ENCODE data around the gene TRIM67. TPM values are rescaled to one million over a fixed set of nuclear protein-coding genes. Genes with fewer than 3 reads are reported as not detected.

The TRIM67 gene
- total and polyA plus RNA-seq, 9 of the 15 experiments (the other 6 are each of a cell fraction or from before 2014, with no cell fraction given), result 0.04 to 0.60 (median 0.31) TPM

GRCh38 chr1:231215681-231216385 lies 54.0 kb downstream of the TRIM67 start (continued):
- TF ChIP-seq ARHGAP35 (IDR thresholded peaks at IDR 0.05; ENCODE audit: partially characterized antibody) (peak; percentile 50), HDGF (IDR thresholded peaks at IDR 0.05) (no peak), ZBTB2 (IDR thresholded peaks at IDR 0.05) (peak; percentile 38; the same call in 1 of the 2 replicates), HLTF (IDR thresholded peaks at IDR 0.05) (peak; percentile 64; the same call in 1 of the 2 replicates), MCM7 (IDR thresholded peaks at IDR 0.05) (0 out of 4 replicates have a peak, but pooled peaks of 1 of the 2 experiments have one; percentile 50), TAF7 (tag; IDR thresholded peaks at IDR 0.05) (no peak), MCM3 (IDR thresholded peaks at IDR 0.05) (peak; percentile 35; the same call in 1 of the 2 replicates), NKRF (IDR thresholded peaks at IDR 0.05; ENCODE audit: borderline replicate concordance) (0 out of 2 replicates have a peak, but pooled peaks have one; percentile 39), KHSRP (IDR thresholded peaks at IDR 0.05) (0 out of 2 replicates have a peak, but pooled peaks have one; percentile 33), ZBTB49 (CRISPR knock-in tag; IDR thresholded peaks at IDR 0.05; ENCODE audit: borderline replicate concordance) (no peak), MXI1 (IDR thresholded peaks at IDR 0.05; ENCODE audit: low read depth, low read length) (no peak), FOXA1 (IDR thresholded peaks at IDR 0.05; ENCODE audit: borderline replicate concordance) (no peak), ZNF75A (CRISPR knock-in tag; IDR thresholded peaks at IDR 0.05) (no peak), FOXJ3 (CRISPR knock-in tag; IDR thresholded peaks at IDR 0.05) (no peak), CUX1 (CRISPR knock-in tag; IDR thresholded peaks at IDR 0.05) (no peak), TRIM25 (IDR thresholded peaks at IDR 0.05; ENCODE audit: borderline replicate concordance) (0 out of 2 replicates have a peak, but pooled peaks have one; percentile 59)

All from K562 (cell line).